Muscle of leg (tissue), 11 donors: ENCODE measurements around the gene SLC25A36. TPM values are rescaled to one million over a fixed set of nuclear protein-coding genes. Genes with fewer than 3 reads are reported as not detected.
"Not testable (repeated sequence)": the region's sequence is repeated elsewhere in the genome, so short reads cannot be mapped to it uniquely, and the experiment has no call there.

ENCODE experiments used
- DNase-seq: peaks from one replicate; pipeline ENCODE4 v3.0.0; 2013
- H3K27ac ChIP-seq: one replicate; pipeline ENCODE4 v1.5.1; 2013; ENCODE audit warnings: mild to moderate bottlenecking, low read length, control low read depth
- H3K27me3 ChIP-seq: one replicate; pipeline ENCODE4 v1.6.1; 2013; ENCODE audit warnings: low read length; ENCODE audit not compliant: control insufficient read depth, insufficient read depth
- H3K36me3 ChIP-seq: one replicate; pipeline ENCODE4 v1.6.1; 2013; ENCODE audit warnings: low read length; ENCODE audit not compliant: control insufficient read depth, insufficient read depth
- H3K4me1 ChIP-seq: one replicate; pipeline ENCODE4 v1.6.1; 2013; ENCODE audit warnings: low read length; ENCODE audit not compliant: control insufficient read depth, insufficient read depth
- H3K4me3 ChIP-seq: one replicate; pipeline ENCODE4 v1.5.1; 2013; ENCODE audit warnings: low read length, control low read depth
- H3K9me3 ChIP-seq: replicated peaks from 2 replicates; pipeline ENCODE4 v1.6.1; 2013; ENCODE audit warnings: low read depth, low read length; ENCODE audit not compliant: control insufficient read depth
- WGBS: methylation state at CpG from one replicate; pipeline ENCODE4 v1.1.5; 2013; ENCODE audit warnings: missing lambda C conversion rate; ENCODE audit not compliant: insufficient coverage; 5-methylcytosine and 5-hydroxymethylcytosine counted together
- polyA plus RNA-seq, 8 donors: library from polyadenylated mRNA; unstranded; fragments of 120-200 nt; gene quantifications; one replicate each; pipeline versions ENCODE4 v1.2.1 to v1.2.3, GENCODE V29; 2013; ENCODE audit warnings: inconsistent platforms in 1 of 8, low replicate concordance in 1 of 8; ENCODE audit not compliant: insufficient read length in 8 of 8, insufficient read depth in 1 of 8
- total RNA-seq: library from RNA; stranded (reverse); fragments of 120-200 nt; gene quantifications from one replicate; pipeline ENCODE4 v1.2.4, GENCODE V29; 2013

The SLC25A36 gene
- total and polyA plus RNA-seq, 9 donors = 45.8 to 82.8 (median 66.1) TPM

GRCh38 chr3:141011997-141012262, 70.3 kb downstream of the SLC25A36 start:
- DNase-seq = no peak
- Histone ChIP-seq H3K27me3 (peaks cover 2% of the 10 kb centered on the region), H3K36me3 (no peaks in the 10 kb centered on the region), H3K4me3 (no peak overlapping the region), H3K9me3 (no peaks in the 10 kb centered on the region), H3K27ac (peak overlapping the region; percentile 88), H3K4me1 (peaks cover 25% of the 10 kb centered on the region)
- 0% methylated on average over 1 of the region's 4 CpGs for WGBS

- peak overlapping the region; percentile 77 for H3K27ac ChIP-seq
- no CpG with 5 or more reads among the region's 2 CpGs for WGBS
- DNase-seq = no peak
These were observed 70.9 kb downstream of the SLC25A36 start for GRCh38 chr3:141012571-141012970.

GRCh38 chr3:141015481-141015880, 73.8 kb downstream of the SLC25A36 start:
- H3K9me3 ChIP-seq = no peaks in the 10 kb centered on the region
- DNase-seq = no peak
- H3K27me3 ChIP-seq = peaks cover 2% of the 10 kb centered on the region

More at GRCh38 chr3:141012571-141012970, 70.9 kb downstream of the SLC25A36 start:
- Histone ChIP-seq H3K9me3 (no peaks in the 10 kb centered on the region), H3K27me3 (peaks cover 2% of the 10 kb centered on the region), H3K36me3 (no peaks in the 10 kb centered on the region), H3K4me1 (peaks cover 25% of the 10 kb centered on the region), H3K4me3 (no peak overlapping the region)

GRCh38 chr3:141017366-141018322, 76.0 kb downstream of the SLC25A36 start:
- WGBS = 41% methylated on average over 12 of the region's 23 CpGs
- H3K4me1 ChIP-seq = peaks cover 22% of the 10 kb centered on the region
- not testable (repeated sequence) for H3K27ac ChIP-seq, H3K4me3 ChIP-seq, H3K27me3 ChIP-seq, H3K9me3 ChIP-seq, DNase-seq, H3K36me3 ChIP-seq

More at GRCh38 chr3:141015481-141015880, 73.8 kb downstream of the SLC25A36 start:
- WGBS = 89% methylated on average over 1 of the region's 3 CpGs
- no peaks in the 10 kb centered on the region for H3K36me3 ChIP-seq
- H3K4me1 ChIP-seq = peaks cover 29% of the 10 kb centered on the region
- H3K27ac ChIP-seq = no peak overlapping the region
- no peak overlapping the region for H3K4me3 ChIP-seq

GRCh38 chr3:141019244-141019643, 77.6 kb downstream of the SLC25A36 start:
- Histone ChIP-seq H3K4me3 (no peak overlapping the region), H3K27ac (no peak overlapping the region), H3K4me1 (peaks cover 10% of the 10 kb centered on the region), H3K27me3 (no peaks in the 10 kb centered on the region), H3K9me3 (no peaks in the 10 kb centered on the region), H3K36me3 (no peaks in the 10 kb centered on the region)
- 91% methylated on average over 15 of the region's 19 CpGs for WGBS
- no peak for DNase-seq

GRCh38 chr3:141020143-141020830, 78.7 kb downstream of the SLC25A36 start:
- Histone ChIP-seq H3K36me3 (no peaks in the 10 kb centered on the region), H3K9me3 (no peaks in the 10 kb centered on the region), H3K4me1 (peaks cover 10% of the 10 kb centered on the region), H3K4me3 (no peak overlapping the region), H3K27ac (no peak overlapping the region), H3K27me3 (no peaks in the 10 kb centered on the region)
- WGBS = 80% methylated on average over 4 of the region's 5 CpGs
- DNase-seq = no peak

GRCh38 chr3:141021261-141021660, 79.6 kb downstream of the SLC25A36 start:
- H3K27ac ChIP-seq = no peak overlapping the region
- H3K4me1 ChIP-seq = peaks cover 10% of the 10 kb centered on the region
- H3K4me3 ChIP-seq = no peak overlapping the region
- no peaks in the 10 kb centered on the region for H3K36me3 ChIP-seq
- 100% methylated on average over 2 of the region's 4 CpGs for WGBS
- H3K9me3 ChIP-seq = no peaks in the 10 kb centered on the region
- DNase-seq = no peak
- H3K27me3 ChIP-seq = no peaks in the 10 kb centered on the region

Other genes with a start within 250 kb of the SLC25A36 start
- 13.1 TPM for gene SPSB4, start 109.5 kb downstream of the SLC25A36 start, total RNA-seq
- 10 to 100 TPM; 24.4 to 29.8 (median 26.8) TPM for gene SPSB4, start 109.5 kb downstream of the SLC25A36 start, polyA plus RNA-seq